ENCODE measurements around the gene MLPH. TPM values are rescaled to one million over a fixed set of nuclear protein-coding genes. Genes with fewer than 3 reads are reported as not detected.

Gene MLPH
- total and polyA plus RNA-seq, 4 donors = 71.0 to 295 (median 192) TPM

GRCh38 chr2:237569041-237569440 lies 82.0 kb downstream of the MLPH start:
- Histone ChIP-seq H3K36me3 (ENCODE audit: control insufficient read depth in 4 of 4, insufficient read depth in 4 of 4, low read length in 4 of 4) (no peaks in the 10 kb centered on the region), H3K4me1 (ENCODE audit: control insufficient read depth in 5 of 5, insufficient read depth in 5 of 5, low read length in 5 of 5) (peaks cover 0 to 8% (median 0%) of the 10 kb centered on the region in 5 donors), H3K9ac (ENCODE audit: insufficient read depth in 1 of 2, low read length in 2 of 2) (no peak overlapping the region), H3K4me3 (no peak overlapping the region), H3K27ac (ENCODE audit: low read depth in 1 of 2, low read length in 1 of 2) (no peak overlapping the region), H3K27me3 (ENCODE audit: control insufficient read depth in 3 of 3, insufficient read depth in 3 of 3, low read length in 2 of 3) (peaks cover 0 to 6% (median 2%) of the 10 kb centered on the region in 3 donors), H3K9me3 (ENCODE audit: control insufficient read depth in 4 of 4, insufficient read depth in 3 of 4, low read length in 3 of 4) (no peaks in the 10 kb centered on the region)
- no peak for TF ChIP-seq CTCF (IDR thresholded peaks at IDR 0.05; ENCODE audit: control extremely low read depth, extremely low read depth)
- no peak for DNase-seq
- 89 to 93% methylated on average over 5 of the region's 5 CpGs for WGBS, 2 donors
- ATAC-seq (ENCODE audit: insufficient read depth, low FRiP score) = no peak

- no peak for ATAC-seq (ENCODE audit: insufficient read depth, low FRiP score)
- WGBS, 2 donors = 96 to 98% methylated on average over 3 of the region's 3 CpGs
These were observed 82.8 kb downstream of the MLPH start for GRCh38 chr2:237569896-237570295.

GRCh38 chr2:237570776-237571335 lies 83.8 kb downstream of the MLPH start:
- no peak for TF ChIP-seq CTCF (IDR thresholded peaks at IDR 0.05; ENCODE audit: control extremely low read depth, extremely low read depth)
- H3K27me3 ChIP-seq (ENCODE audit: control insufficient read depth in 3 of 3, insufficient read depth in 3 of 3, low read length in 2 of 3) = peaks cover 0 to 2% (median 1%) of the 10 kb centered on the region in 3 donors
- H3K27ac ChIP-seq (ENCODE audit: low read depth in 1 of 2, low read length in 1 of 2) = no peak overlapping the region
- no peak for ATAC-seq (ENCODE audit: insufficient read depth, low FRiP score)
- H3K4me3 ChIP-seq = no peak overlapping the region
- H3K9ac ChIP-seq (ENCODE audit: insufficient read depth in 1 of 2, low read length in 2 of 2) = no peak overlapping the region
- H3K36me3 ChIP-seq (ENCODE audit: control insufficient read depth in 4 of 4, insufficient read depth in 4 of 4, low read length in 4 of 4) = no peaks in the 10 kb centered on the region
- 88 to 91% methylated on average over 9 of the region's 9 CpGs for WGBS, 2 donors
- no peaks in the 10 kb centered on the region for H3K9me3 ChIP-seq (ENCODE audit: control insufficient read depth in 4 of 4, insufficient read depth in 3 of 4, low read length in 3 of 4)
- peaks cover 0 to 9% (median 0%) of the 10 kb centered on the region in 5 donors for H3K4me1 ChIP-seq (ENCODE audit: control insufficient read depth in 5 of 5, insufficient read depth in 5 of 5, low read length in 5 of 5)
- DNase-seq = no peak

More at GRCh38 chr2:237569896-237570295, 82.8 kb downstream of the MLPH start:
- TF ChIP-seq CTCF (IDR thresholded peaks at IDR 0.05; ENCODE audit: control extremely low read depth, extremely low read depth) = no peak
- peaks cover 0 to 8% (median 0%) of the 10 kb centered on the region in 5 donors for H3K4me1 ChIP-seq (ENCODE audit: control insufficient read depth in 5 of 5, insufficient read depth in 5 of 5, low read length in 5 of 5)
- no peak for DNase-seq
- peaks cover 0 to 2% (median 2%) of the 10 kb centered on the region in 3 donors for H3K27me3 ChIP-seq (ENCODE audit: control insufficient read depth in 3 of 3, insufficient read depth in 3 of 3, low read length in 2 of 3)
- no peak overlapping the region for H3K4me3 ChIP-seq
- no peaks in the 10 kb centered on the region for H3K36me3 ChIP-seq (ENCODE audit: control insufficient read depth in 4 of 4, insufficient read depth in 4 of 4, low read length in 4 of 4)
- H3K27ac ChIP-seq (ENCODE audit: low read depth in 1 of 2, low read length in 1 of 2) = no peak overlapping the region
- no peaks in the 10 kb centered on the region for H3K9me3 ChIP-seq (ENCODE audit: control insufficient read depth in 4 of 4, insufficient read depth in 3 of 4, low read length in 3 of 4)
- no peak overlapping the region for H3K9ac ChIP-seq (ENCODE audit: insufficient read depth in 1 of 2, low read length in 2 of 2)

- ATAC-seq (ENCODE audit: insufficient read depth, low FRiP score) (no peak), DNase-seq (no peak)
- no peak for TF ChIP-seq CTCF (IDR thresholded peaks at IDR 0.05; ENCODE audit: control extremely low read depth, extremely low read depth)
- WGBS, 2 donors = 85 to 93% methylated on average over 7 of the region's 7 CpGs
- Histone ChIP-seq H3K4me1 (ENCODE audit: control insufficient read depth in 5 of 5, insufficient read depth in 5 of 5, low read length in 5 of 5) (peaks cover 0 to 9% (median 0%) of the 10 kb centered on the region in 5 donors), H3K27me3 (ENCODE audit: control insufficient read depth in 3 of 3, insufficient read depth in 3 of 3, low read length in 2 of 3) (no peaks in the 10 kb centered on the region), H3K36me3 (ENCODE audit: control insufficient read depth in 4 of 4, insufficient read depth in 4 of 4, low read length in 4 of 4) (peaks cover 0 to under 1% (median 0%) of the 10 kb centered on the region in 4 donors), H3K9ac (ENCODE audit: insufficient read depth in 1 of 2, low read length in 2 of 2) (no peak overlapping the region), H3K27ac (ENCODE audit: low read depth in 1 of 2, low read length in 1 of 2) (no peak overlapping the region), H3K4me3 (no peak overlapping the region), H3K9me3 (ENCODE audit: control insufficient read depth in 4 of 4, insufficient read depth in 3 of 4, low read length in 3 of 4) (no peaks in the 10 kb centered on the region)
These were observed 84.5 kb downstream of the MLPH start for GRCh38 chr2:237571551-237571950.

Data from lung (tissue), 12 donors.